Stomach (tissue), 9 donors: ENCODE results near the gene OPCML. TPM values are rescaled to one million over a fixed set of nuclear protein-coding genes. Genes with fewer than 3 reads are reported as not detected.
A peak's percentile ranks its signal among the peaks of the same experiment; 100 is the strongest.

Experiments
- DNase-seq, 2 donors: peaks; one replicate each; pipeline versions ENCODE4 v3.0.0 to v3.0.0-alpha.2; 2013 to 2019
- H3K27ac ChIP-seq, 5 donors: fragments of 200-600 bp in 4 of 5; sonication (generic) in 4 of 5; one replicate each; pipeline ENCODE4 v1.5.1; 2013 to 2019; ENCODE audit warnings: mild to moderate bottlenecking in 1 of 5, moderate library complexity in 1 of 5
- H3K27me3 ChIP-seq, 3 donors: fragments of 200-600 bp; sonication (generic); one replicate each; pipeline ENCODE4 v1.5.1; 2017 to 2019; ENCODE audit warnings: mixed run types in 1 of 3
- H3K36me3 ChIP-seq, 4 donors: fragments of 200-600 bp; sonication (generic); 1 replicate in 3 of 4; 2 replicates in 1 of 4; pipeline ENCODE4 v1.5.1; 2016 to 2019
- H3K4me1 ChIP-seq, 4 donors: fragments of 200-600 bp; sonication (generic); one replicate each; pipeline ENCODE4 v1.5.1; 2016 to 2019
- H3K4me3 ChIP-seq, 4 donors: fragments of 200-600 bp; sonication (generic) in 3 of 4; one replicate each; pipeline ENCODE4 v1.5.1; 2016 to 2019; ENCODE audit warnings: mild to moderate bottlenecking in 1 of 4
- H3K9me3 ChIP-seq, 4 donors: fragments of 200-600 bp; sonication (generic); one replicate each; pipeline ENCODE4 v1.5.1; 2016 to 2019
- CTCF ChIP-seq, 7 experiments: fragments of 450-650 bp in 4 of 7; fragments of 200-600 bp in 3 of 7; sonication (generic) in 3 of 7; IDR thresholded peaks; one replicate each; pipeline ENCODE4 v1.5.1; 2016 to 2019; ENCODE audit warnings: antibody characterized with exemption in 7 of 7, control low read depth in 2 of 7, mild to moderate bottlenecking in 1 of 7
- EP300 ChIP-seq: sonication (generic); formaldehyde crosslinking; IDR thresholded peaks from one replicate; pipeline ENCODE4 v1.6.1; 2017; ENCODE audit warnings: antibody characterized with exemption
- POLR2A ChIP-seq, 4 donors: fragments of 450-650 bp; IDR thresholded peaks; one replicate each; pipeline ENCODE4 v1.6.1; 2016; ENCODE audit warnings: antibody characterized with exemption in 4 of 4, control low read depth in 2 of 4, mild to moderate bottlenecking in 1 of 4, moderate library complexity in 1 of 4
- POLR2AphosphoS5 ChIP-seq, 3 donors: sonication (generic); formaldehyde crosslinking; IDR thresholded peaks; one replicate each; pipeline ENCODE4 v1.6.1; 2016; ENCODE audit warnings: antibody characterized with exemption in 3 of 3
- WGBS, 5 donors: extraction: QIAGEN DNeasy Blood & Tissue Kit in 3 of 5; methylation state at CpG; one replicate each; pipeline versions ENCODE4 v1.1.5 to v1.1.7; 2013 to 2018; 5-methylcytosine and 5-hydroxymethylcytosine counted together
- intact Hi-C: fragments of 100-400 bp; cut with DNase I; formaldehyde crosslinking; loops from one replicate; pipeline ENCODE4 v1.15.1; 2023; ENCODE audit warnings: low total_unique reads
- polyA plus RNA-seq, 3 donors: library from polyadenylated mRNA; stranded (reverse); fragments of 200-250 nt; gene quantifications; one replicate each; pipeline ENCODE4 v1.2.3, GENCODE V29; 2013
- total RNA-seq, 5 donors: library from RNA; depleted of rRNA; stranded (reverse); fragments of >200 nt; gene quantifications; one replicate each; pipeline versions ENCODE4 v1.1.0 to v1.2.3, GENCODE V29; 2014 to 2016
- donor health status: healthy with polysubstance abuse.
- donor health status: Bipolar disorder and iron deficiency.
- donor health status: healthy.

The OPCML gene
- total and polyA plus RNA-seq, 8 donors: 0.03 to 0.92 (median 0.55) TPM; not detected in 3

- Histone ChIP-seq H3K4me1 (no peaks in the 10 kb centered on the region), H3K27ac (no peak overlapping the region), H3K27me3 (no peaks in the 10 kb centered on the region), H3K9me3 (peaks cover 0 to 7% (median 0%) of the 10 kb centered on the region in 4 donors), H3K36me3 (no peaks in the 10 kb centered on the region), H3K4me3 (no peak overlapping the region)
- TF ChIP-seq POLR2AphosphoS5 (IDR thresholded peaks at IDR 0.05): no peak
- TF ChIP-seq CTCF (IDR thresholded peaks at IDR 0.05): no peak
- no peak for TF ChIP-seq EP300
- no peak for TF ChIP-seq POLR2A (IDR thresholded peaks at IDR 0.05)
- intact Hi-C loops: no loop called here
- 83 to 100% (median 92%) methylated on average over 1 of the region's 1 CpG for WGBS, 5 donors
- DNase-seq: no peak
Observed at GRCh38 chr11:132578580-132578979, 953.7 kb downstream of the OPCML start.

- H3K4me1 ChIP-seq: no peaks in the 10 kb centered on the region
- peaks cover 0 to 7% (median 0%) of the 10 kb centered on the region in 4 donors for H3K9me3 ChIP-seq
- intact Hi-C loops: no loop called here
- no peak overlapping the region for H3K4me3 ChIP-seq
- no peaks in the 10 kb centered on the region for H3K27me3 ChIP-seq
- no peaks in the 10 kb centered on the region for H3K36me3 ChIP-seq
- WGBS, 5 donors: 66 to 78% (median 76%) methylated on average over 3 of the region's 3 CpGs
- TF ChIP-seq POLR2AphosphoS5 (IDR thresholded peaks at IDR 0.05): no peak
- no peak for TF ChIP-seq CTCF (IDR thresholded peaks at IDR 0.05)
- no peak for TF ChIP-seq EP300
- TF ChIP-seq POLR2A (IDR thresholded peaks at IDR 0.05): no peak
- DNase-seq: peak in 1 of 2 donors; percentile 29
- H3K27ac ChIP-seq: no peak overlapping the region
Observed at GRCh38 chr11:132576706-132577105, 955.6 kb downstream of the OPCML start.

GRCh38 chr11:132564091-132564885 lies 968.0 kb downstream of the OPCML start:
- no peaks in the 10 kb centered on the region for H3K27me3 ChIP-seq
- intact Hi-C loops: no loop called here
- H3K36me3 ChIP-seq: no peaks in the 10 kb centered on the region
- no peak overlapping the region for H3K27ac ChIP-seq
- H3K4me1 ChIP-seq: no peaks in the 10 kb centered on the region
- peaks cover 0 to 15% (median 0%) of the 10 kb centered on the region in 4 donors for H3K9me3 ChIP-seq
- WGBS, 5 donors: 88 to 95% (median 94%) methylated on average over 8 of the region's 8 CpGs
- no peak for DNase-seq
- TF ChIP-seq POLR2AphosphoS5 (IDR thresholded peaks at IDR 0.05) (no peak), EP300 (no peak)
- no peak overlapping the region for H3K4me3 ChIP-seq

- Histone ChIP-seq H3K4me3 (no peak overlapping the region), H3K9me3 (peaks cover 0 to 3% (median 0%) of the 10 kb centered on the region in 4 donors), H3K27ac (no peak overlapping the region), H3K27me3 (no peaks in the 10 kb centered on the region), H3K4me1 (no peaks in the 10 kb centered on the region), H3K36me3 (no peaks in the 10 kb centered on the region)
- intact Hi-C loops: no loop called here
- TF ChIP-seq CTCF (IDR thresholded peaks at IDR 0.05) (no peak), EP300 (no peak), POLR2A (IDR thresholded peaks at IDR 0.05) (no peak), POLR2AphosphoS5 (IDR thresholded peaks at IDR 0.05) (no peak)
- no peak for DNase-seq
- 79 to 95% (median 94%) methylated on average over 2 of the region's 2 CpGs for WGBS, 5 donors
Observed at GRCh38 chr11:132563050-132563449, 969.3 kb downstream of the OPCML start.

GRCh38 chr11:132561937-132562336 lies 970.4 kb downstream of the OPCML start:
- 82 to 93% (median 85%) methylated on average over 2 of the region's 2 CpGs for WGBS, 5 donors
- no peak overlapping the region for H3K4me3 ChIP-seq
- H3K36me3 ChIP-seq: no peaks in the 10 kb centered on the region
- no peak overlapping the region for H3K27ac ChIP-seq
- no peaks in the 10 kb centered on the region for H3K4me1 ChIP-seq
- intact Hi-C loops: no loop called here
- no peaks in the 10 kb centered on the region for H3K9me3 ChIP-seq
- TF ChIP-seq EP300: no peak
- no peak for TF ChIP-seq CTCF (IDR thresholded peaks at IDR 0.05)
- no peak for TF ChIP-seq POLR2AphosphoS5 (IDR thresholded peaks at IDR 0.05)
- TF ChIP-seq POLR2A (IDR thresholded peaks at IDR 0.05): no peak
- H3K27me3 ChIP-seq: no peaks in the 10 kb centered on the region
- DNase-seq: no peak
